Measurements from ENCODE around the gene CERS6. TPM values are rescaled to one million over a fixed set of nuclear protein-coding genes. Genes with fewer than 3 reads are reported as not detected.

Gene CERS6
- total and polyA plus RNA-seq, 2 experiments from 2014 or later, result 7.4 to 35.0 TPM

GRCh38 chr2:168469281-168469988 is 13.4 kb downstream of the CERS6 start:
- no peaks in the 10 kb centered on the region for H3K27me3 ChIP-seq (ENCODE audit: insufficient read depth)
- Mint-ChIP-seq H3K4me1 (peaks cover 73% of the 10 kb centered on the region), H3K9me3 (no peaks in the 10 kb centered on the region), H3K27ac (no peak overlapping the region), H3K27me3 (ENCODE audit: insufficient read depth, low read depth, poor library complexity) (no peaks in the 10 kb centered on the region), H3K4me3 (no peak overlapping the region), H3K36me3 (ENCODE audit: low read depth) (no peaks in the 10 kb centered on the region)
- peaks cover 30% of the 10 kb centered on the region; the same call in 1 of the 2 replicates for H4K20me1 ChIP-seq (replicated peaks; ENCODE audit: insufficient read depth)
- H3K4me2 ChIP-seq, result 0 out of 2 replicates have a peak overlapping the region, but pooled peaks have one; percentile 23
- peaks cover 68% of the 10 kb centered on the region for H3K4me1 ChIP-seq (ENCODE audit: insufficient read depth)
- no peak overlapping the region for H2AFZ ChIP-seq
- no peak overlapping the region for H3K4me3 ChIP-seq
- no peaks in the 10 kb centered on the region for H3K36me3 ChIP-seq (ENCODE audit: insufficient read depth)
- ATAC-seq, result no peak
- TF ChIP-seq CREB1 (CRISPR knock-in tag; IDR thresholded peaks at IDR 0.05; ENCODE audit: low read depth) (no peak), NANOG (IDR thresholded peaks at IDR 0.05; ENCODE audit: borderline replicate concordance) (no peak), ZNF331 (CRISPR knock-in tag; IDR thresholded peaks at IDR 0.05; ENCODE audit: low read depth) (no peak), EZH2phosphoT487 (IDR thresholded peaks at IDR 0.05; ENCODE audit: unreplicated experiment) (no peak), POLR2AphosphoS5 (IDR thresholded peaks at IDR 0.05; ENCODE audit: low read depth) (no peak), EZH2 (IDR thresholded peaks at IDR 0.05; ENCODE audit: low read depth, unreplicated experiment) (no peak), JUNB (IDR thresholded peaks at IDR 0.05; ENCODE audit: unreplicated experiment) (no peak), ZNF114 (CRISPR knock-in tag; IDR thresholded peaks at IDR 0.05) (no peak), STAT1 (IDR thresholded peaks at IDR 0.05; ENCODE audit: unreplicated experiment) (no peak)
- TF ChIP-seq, protein P1, sequence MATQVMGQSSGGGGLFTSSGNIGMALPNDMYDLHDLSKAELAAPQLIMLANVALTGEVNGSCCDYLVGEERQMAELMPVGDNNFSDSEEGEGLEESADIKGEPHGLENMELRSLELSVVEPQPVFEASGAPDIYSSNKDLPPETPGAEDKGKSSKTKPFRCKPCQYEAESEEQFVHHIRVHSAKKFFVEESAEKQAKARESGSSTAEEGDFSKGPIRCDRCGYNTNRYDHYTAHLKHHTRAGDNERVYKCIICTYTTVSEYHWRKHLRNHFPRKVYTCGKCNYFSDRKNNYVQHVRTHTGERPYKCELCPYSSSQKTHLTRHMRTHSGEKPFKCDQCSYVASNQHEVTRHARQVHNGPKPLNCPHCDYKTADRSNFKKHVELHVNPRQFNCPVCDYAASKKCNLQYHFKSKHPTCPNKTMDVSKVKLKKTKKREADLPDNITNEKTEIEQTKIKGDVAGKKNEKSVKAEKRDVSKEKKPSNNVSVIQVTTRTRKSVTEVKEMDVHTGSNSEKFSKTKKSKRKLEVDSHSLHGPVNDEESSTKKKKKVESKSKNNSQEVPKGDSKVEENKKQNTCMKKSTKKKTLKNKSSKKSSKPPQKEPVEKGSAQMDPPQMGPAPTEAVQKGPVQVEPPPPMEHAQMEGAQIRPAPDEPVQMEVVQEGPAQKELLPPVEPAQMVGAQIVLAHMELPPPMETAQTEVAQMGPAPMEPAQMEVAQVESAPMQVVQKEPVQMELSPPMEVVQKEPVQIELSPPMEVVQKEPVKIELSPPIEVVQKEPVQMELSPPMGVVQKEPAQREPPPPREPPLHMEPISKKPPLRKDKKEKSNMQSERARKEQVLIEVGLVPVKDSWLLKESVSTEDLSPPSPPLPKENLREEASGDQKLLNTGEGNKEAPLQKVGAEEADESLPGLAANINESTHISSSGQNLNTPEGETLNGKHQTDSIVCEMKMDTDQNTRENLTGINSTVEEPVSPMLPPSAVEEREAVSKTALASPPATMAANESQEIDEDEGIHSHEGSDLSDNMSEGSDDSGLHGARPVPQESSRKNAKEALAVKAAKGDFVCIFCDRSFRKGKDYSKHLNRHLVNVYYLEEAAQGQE (IDR thresholded peaks at IDR 0.05; ENCODE audit: unreplicated experiment), result no peak
- TF ChIP-seq, protein P2, sequence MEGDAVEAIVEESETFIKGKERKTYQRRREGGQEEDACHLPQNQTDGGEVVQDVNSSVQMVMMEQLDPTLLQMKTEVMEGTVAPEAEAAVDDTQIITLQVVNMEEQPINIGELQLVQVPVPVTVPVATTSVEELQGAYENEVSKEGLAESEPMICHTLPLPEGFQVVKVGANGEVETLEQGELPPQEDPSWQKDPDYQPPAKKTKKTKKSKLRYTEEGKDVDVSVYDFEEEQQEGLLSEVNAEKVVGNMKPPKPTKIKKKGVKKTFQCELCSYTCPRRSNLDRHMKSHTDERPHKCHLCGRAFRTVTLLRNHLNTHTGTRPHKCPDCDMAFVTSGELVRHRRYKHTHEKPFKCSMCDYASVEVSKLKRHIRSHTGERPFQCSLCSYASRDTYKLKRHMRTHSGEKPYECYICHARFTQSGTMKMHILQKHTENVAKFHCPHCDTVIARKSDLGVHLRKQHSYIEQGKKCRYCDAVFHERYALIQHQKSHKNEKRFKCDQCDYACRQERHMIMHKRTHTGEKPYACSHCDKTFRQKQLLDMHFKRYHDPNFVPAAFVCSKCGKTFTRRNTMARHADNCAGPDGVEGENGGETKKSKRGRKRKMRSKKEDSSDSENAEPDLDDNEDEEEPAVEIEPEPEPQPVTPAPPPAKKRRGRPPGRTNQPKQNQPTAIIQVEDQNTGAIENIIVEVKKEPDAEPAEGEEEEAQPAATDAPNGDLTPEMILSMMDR (conservative IDR thresholded peaks at IDR 0.05; ENCODE audit: low read depth in 2 of 2), result no peak
- TF ChIP-seq, protein P3, sequence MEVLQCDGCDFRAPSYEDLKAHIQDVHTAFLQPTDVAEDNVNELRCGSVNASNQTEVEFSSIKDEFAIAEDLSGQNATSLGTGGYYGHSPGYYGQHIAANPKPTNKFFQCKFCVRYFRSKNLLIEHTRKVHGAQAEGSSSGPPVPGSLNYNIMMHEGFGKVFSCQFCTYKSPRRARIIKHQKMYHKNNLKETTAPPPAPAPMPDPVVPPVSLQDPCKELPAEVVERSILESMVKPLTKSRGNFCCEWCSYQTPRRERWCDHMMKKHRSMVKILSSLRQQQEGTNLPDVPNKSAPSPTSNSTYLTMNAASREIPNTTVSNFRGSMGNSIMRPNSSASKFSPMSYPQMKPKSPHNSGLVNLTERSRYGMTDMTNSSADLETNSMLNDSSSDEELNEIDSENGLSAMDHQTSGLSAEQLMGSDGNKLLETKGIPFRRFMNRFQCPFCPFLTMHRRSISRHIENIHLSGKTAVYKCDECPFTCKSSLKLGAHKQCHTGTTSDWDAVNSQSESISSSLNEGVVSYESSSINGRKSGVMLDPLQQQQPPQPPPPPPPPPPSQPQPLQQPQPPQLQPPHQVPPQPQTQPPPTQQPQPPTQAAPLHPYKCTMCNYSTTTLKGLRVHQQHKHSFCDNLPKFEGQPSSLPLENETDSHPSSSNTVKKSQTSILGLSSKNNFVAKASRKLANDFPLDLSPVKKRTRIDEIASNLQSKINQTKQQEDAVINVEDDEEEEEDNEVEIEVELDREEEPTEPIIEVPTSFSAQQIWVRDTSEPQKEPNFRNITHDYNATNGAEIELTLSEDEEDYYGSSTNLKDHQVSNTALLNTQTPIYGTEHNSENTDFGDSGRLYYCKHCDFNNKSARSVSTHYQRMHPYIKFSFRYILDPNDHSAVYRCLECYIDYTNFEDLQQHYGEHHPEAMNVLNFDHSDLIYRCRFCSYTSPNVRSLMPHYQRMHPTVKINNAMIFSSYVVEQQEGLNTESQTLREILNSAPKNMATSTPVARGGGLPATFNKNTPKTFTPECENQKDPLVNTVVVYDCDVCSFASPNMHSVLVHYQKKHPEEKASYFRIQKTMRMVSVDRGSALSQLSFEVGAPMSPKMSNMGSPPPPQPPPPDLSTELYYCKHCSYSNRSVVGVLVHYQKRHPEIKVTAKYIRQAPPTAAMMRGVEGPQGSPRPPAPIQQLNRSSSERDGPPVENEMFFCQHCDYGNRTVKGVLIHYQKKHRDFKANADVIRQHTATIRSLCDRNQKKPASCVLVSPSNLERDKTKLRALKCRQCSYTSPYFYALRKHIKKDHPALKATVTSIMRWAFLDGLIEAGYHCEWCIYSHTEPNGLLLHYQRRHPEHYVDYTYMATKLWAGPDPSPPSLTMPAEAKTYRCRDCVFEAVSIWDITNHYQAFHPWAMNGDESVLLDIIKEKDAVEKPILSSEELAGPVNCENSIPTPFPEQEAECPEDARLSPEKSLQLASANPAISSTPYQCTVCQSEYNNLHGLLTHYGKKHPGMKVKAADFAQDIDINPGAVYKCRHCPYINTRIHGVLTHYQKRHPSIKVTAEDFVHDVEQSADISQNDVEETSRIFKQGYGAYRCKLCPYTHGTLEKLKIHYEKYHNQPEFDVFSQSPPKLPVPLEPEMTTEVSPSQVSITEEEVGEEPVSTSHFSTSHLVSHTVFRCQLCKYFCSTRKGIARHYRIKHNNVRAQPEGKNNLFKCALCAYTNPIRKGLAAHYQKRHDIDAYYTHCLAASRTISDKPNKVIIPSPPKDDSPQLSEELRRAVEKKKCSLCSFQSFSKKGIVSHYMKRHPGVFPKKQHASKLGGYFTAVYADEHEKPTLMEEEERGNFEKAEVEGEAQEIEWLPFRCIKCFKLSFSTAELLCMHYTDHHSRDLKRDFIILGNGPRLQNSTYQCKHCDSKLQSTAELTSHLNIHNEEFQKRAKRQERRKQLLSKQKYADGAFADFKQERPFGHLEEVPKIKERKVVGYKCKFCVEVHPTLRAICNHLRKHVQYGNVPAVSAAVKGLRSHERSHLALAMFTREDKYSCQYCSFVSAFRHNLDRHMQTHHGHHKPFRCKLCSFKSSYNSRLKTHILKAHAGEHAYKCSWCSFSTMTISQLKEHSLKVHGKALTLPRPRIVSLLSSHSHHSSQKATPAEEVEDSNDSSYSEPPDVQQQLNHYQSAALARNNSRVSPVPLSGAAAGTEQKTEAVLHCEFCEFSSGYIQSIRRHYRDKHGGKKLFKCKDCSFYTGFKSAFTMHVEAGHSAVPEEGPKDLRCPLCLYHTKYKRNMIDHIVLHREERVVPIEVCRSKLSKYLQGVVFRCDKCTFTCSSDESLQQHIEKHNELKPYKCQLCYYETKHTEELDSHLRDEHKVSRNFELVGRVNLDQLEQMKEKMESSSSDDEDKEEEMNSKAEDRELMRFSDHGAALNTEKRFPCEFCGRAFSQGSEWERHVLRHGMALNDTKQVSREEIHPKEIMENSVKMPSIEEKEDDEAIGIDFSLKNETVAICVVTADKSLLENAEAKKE (CRISPR knock-in tag; IDR thresholded peaks at IDR 0.05), result no peak
- TF ChIP-seq, protein P4, sequence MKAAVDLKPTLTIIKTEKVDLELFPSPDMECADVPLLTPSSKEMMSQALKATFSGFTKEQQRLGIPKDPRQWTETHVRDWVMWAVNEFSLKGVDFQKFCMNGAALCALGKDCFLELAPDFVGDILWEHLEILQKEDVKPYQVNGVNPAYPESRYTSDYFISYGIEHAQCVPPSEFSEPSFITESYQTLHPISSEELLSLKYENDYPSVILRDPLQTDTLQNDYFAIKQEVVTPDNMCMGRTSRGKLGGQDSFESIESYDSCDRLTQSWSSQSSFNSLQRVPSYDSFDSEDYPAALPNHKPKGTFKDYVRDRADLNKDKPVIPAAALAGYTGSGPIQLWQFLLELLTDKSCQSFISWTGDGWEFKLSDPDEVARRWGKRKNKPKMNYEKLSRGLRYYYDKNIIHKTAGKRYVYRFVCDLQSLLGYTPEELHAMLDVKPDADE (IDR thresholded peaks at IDR 0.05), result no peak
- peaks cover 83% of the 10 kb centered on the region for H3K79me2 ChIP-seq (replicated peaks; ENCODE audit: insufficient read depth)
- H3K27ac ChIP-seq (ENCODE audit: low read depth), result no peak overlapping the region
- no peak for DNase-seq (ENCODE audit: low spot score)
- no peaks in the 10 kb centered on the region for H3K9me2 ChIP-seq (ENCODE audit: insufficient read depth)
- no peaks in the 10 kb centered on the region for H3F3A ChIP-seq (replicated peaks; ENCODE audit: low read depth)
